Ecto neural progenitor cell (in vitro differentiated cells): ENCODE data around the gene IFNA4.

Source experiments
- DNase-seq: peaks from one replicate; pipeline ENCODE4 v3.0.0-alpha.2; 2018; ENCODE audit warnings: low spot score

IFNA4 gene

GRCh38 chr9:21165516-21165915, 21.9 kb downstream of the IFNA4 start:
- DNase-seq, result no peak

- no peak for DNase-seq
These were observed 27.2 kb downstream of the IFNA4 start for GRCh38 chr9:21160178-21160577.

- no peak for DNase-seq
These were observed 31.9 kb downstream of the IFNA4 start for GRCh38 chr9:21155501-21155900.

- DNase-seq, result no peak
These were observed 33.3 kb downstream of the IFNA4 start for GRCh38 chr9:21154018-21154608.

- DNase-seq, result no peak
These were observed 33.9 kb downstream of the IFNA4 start for GRCh38 chr9:21153336-21154017.

GRCh38 chr9:21144603-21145002, 42.8 kb downstream of the IFNA4 start:
- no peak for DNase-seq

GRCh38 chr9:21141427-21141882, 45.9 kb downstream of the IFNA4 start, which contains the start of gene IFNW1:
IFNW1 (minus strand) TSS chr9:21141832; CDS start chr9:21141570, 262 bp downstream.
- DNase-seq, result no peak

- no peak for DNase-seq
These were observed 50.4 kb downstream of the IFNA4 start for GRCh38 chr9:21137020-21137419.
